Choroid plexus epithelial cell (primary cell): Measurements from ENCODE around the gene IL36RN.

Experiments
- DNase-seq: peaks from one replicate; pipeline ENCODE4 v3.0.0-alpha.2; 2010; ENCODE audit warnings: low read depth
- H3K4me3 ChIP-seq: 2 replicates; pipeline ENCODE4 v1.5.1; 2011; ENCODE audit warnings: low read depth, mild to moderate bottlenecking, control low read depth, low read length, moderate library complexity
- TF ChIP-seq, protein P1 (sequence below): conservative IDR thresholded peaks from 2 replicates; pipeline ENCODE4 v1.5.1; 2011; ENCODE audit warnings: low read depth, mild to moderate bottlenecking, control low read depth, inconsistent platforms, low read length, moderate library complexity

Gene IL36RN

DNA sequence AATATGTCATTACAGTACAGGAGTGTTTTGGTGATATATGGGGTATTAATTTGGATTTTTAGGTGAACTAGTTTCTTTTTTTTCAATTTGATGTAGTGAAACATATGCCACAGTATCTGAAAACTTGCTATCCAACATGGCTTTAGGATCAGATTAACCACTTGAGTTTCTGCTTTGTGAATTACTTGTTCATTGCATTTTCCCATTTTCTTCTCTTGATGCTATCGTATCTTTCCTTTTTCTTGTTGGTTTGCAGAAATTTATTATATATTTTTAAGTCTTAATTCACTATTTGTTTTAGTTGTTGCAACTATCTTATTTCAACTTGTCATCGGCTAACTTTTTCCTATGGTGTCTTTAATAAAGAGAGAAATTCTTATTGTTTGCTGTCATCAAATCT lies 44.9 kb upstream of the IL36RN start:
- no peak for DNase-seq

DNA sequence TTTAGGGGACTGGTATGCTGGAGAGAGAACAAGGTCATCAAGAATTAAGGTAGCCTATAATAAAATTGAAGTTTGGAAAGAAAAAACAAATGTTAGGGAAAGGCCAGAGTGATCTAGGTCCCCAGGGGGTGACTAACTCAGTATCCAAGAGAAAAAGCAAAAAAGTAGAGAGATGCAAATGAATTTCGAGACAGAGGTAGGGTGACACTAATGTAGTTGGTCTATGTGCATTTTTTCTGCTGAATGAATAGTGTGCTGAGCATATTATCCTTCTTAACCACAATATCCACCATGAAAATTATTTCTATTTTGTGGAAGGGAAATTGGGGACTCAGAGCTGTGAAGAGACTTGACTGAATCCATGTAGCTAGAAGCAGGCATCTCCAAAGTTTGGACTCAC lies 44.0 kb upstream of the IL36RN start:
- TF ChIP-seq, protein P1, sequence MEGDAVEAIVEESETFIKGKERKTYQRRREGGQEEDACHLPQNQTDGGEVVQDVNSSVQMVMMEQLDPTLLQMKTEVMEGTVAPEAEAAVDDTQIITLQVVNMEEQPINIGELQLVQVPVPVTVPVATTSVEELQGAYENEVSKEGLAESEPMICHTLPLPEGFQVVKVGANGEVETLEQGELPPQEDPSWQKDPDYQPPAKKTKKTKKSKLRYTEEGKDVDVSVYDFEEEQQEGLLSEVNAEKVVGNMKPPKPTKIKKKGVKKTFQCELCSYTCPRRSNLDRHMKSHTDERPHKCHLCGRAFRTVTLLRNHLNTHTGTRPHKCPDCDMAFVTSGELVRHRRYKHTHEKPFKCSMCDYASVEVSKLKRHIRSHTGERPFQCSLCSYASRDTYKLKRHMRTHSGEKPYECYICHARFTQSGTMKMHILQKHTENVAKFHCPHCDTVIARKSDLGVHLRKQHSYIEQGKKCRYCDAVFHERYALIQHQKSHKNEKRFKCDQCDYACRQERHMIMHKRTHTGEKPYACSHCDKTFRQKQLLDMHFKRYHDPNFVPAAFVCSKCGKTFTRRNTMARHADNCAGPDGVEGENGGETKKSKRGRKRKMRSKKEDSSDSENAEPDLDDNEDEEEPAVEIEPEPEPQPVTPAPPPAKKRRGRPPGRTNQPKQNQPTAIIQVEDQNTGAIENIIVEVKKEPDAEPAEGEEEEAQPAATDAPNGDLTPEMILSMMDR, result no peak
- no peak for DNase-seq
- H3K4me3 ChIP-seq, result no peak overlapping the region

More for the DNA sequence above, 44.9 kb upstream of the IL36RN start:
- H3K4me3 ChIP-seq, result no peak overlapping the region
- TF ChIP-seq, protein P1, result no peak

DNA sequence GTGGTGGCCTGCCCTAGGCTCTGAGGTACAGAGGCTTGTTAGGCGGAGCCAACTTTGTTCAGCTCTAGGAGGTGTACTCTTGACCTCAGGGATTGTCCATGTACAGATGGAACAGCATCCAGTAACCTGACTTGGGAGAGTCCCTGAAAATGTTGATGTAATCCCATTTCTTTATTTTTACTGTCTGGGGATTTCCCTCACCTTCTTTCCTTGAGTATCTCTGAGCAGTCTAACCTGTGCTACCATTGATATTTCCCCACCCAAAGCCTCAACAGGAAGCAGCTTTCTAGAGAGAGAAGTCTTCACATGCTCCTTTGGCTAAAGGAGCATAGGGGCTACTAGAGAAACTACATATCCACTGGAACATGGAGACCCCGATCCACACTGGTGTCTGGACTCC lies 43.3 kb upstream of the IL36RN start:
- H3K4me3 ChIP-seq, result no peak overlapping the region
- no peak for DNase-seq
- TF ChIP-seq, protein P1, result no peak

DNA sequence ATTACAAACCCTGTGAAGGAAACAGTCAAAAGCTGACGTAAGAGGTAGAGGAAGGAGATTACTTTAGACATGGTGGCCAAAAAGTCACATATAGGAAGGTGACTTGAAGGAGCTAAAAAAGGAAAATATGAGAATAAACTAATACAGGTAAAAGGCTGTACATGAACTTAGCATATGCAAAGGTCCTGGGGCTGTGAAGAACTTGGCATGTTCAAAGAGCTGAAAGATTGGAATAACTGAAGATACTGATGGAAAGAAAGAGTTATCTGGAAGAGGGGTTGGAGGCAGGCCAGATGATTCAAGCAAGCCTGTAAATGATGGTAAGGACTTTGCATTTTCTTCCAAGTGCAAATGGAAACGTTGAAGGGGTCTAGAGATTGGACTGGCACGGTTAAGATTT lies 40.5 kb upstream of the IL36RN start:
- DNase-seq, result no peak
- TF ChIP-seq, protein P1, result no peak
- no peak overlapping the region for H3K4me3 ChIP-seq

DNA sequence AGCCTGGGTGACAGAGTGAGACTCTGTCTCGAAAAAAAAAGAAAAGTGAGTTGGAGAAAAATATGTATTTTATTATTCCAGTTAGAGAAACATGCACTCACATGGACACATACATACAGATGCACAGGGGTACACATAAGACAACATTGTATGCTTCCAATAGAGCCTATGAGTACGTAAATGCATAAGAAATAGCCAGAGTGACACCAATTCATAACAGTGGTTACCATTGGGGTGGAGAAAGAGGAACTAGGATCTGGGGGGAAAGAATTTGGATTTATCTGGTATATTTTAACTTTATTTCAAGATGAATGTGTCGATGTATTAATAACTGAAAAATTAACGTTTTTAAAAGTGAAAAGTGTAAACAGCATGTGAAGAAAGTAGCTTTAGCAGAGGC lies 37.7 kb upstream of the IL36RN start:
- TF ChIP-seq, protein P1, result no peak
- H3K4me3 ChIP-seq, result no peak overlapping the region
- DNase-seq, result no peak

DNA sequence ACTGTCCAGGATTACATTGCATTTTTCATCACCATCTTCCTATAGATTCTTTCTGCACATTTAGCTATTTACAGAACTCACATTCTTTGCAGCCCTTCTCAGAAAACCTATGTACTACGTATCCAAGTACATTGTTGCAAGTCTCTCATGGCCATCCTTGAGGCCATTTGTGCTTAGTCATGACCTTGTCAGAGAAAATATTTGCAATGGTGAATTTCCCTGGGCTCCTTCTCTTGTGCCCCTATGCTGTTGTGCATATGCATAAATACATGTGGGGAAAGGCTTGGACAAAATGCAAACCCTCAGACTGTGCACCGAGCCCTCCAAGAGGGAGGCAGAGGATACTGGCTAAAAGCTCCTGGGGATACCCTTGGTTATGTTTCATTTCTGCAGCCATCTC lies 34.2 kb upstream of the IL36RN start:
- TF ChIP-seq, protein P1, result no peak
- DNase-seq, result no peak
- no peak overlapping the region for H3K4me3 ChIP-seq

DNA sequence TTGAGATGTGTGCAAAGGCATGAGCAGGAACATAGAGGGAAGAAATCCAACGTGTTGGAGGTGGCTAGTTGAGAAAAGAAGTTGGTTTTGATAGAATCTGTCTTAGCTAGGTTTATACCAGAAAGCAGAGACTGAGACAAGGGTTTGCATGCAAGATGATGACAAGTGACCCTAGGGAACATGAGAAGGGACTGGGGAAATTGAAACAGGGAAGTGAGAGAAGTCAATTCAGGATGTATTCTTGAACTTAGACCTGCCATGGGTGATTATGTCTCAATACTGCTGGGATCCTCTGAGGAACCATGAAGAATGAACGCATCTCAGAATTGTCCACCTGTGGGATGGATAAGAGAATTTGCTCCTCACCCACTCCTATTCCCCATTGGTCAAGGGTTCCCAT lies 33.3 kb upstream of the IL36RN start:
- no peak for DNase-seq
- TF ChIP-seq, protein P1, result no peak
- no peak overlapping the region for H3K4me3 ChIP-seq
